Activated CD4-positive, CD25-positive, alpha-beta regulatory T cell treated with anti-CD3 and anti-CD28 coated beads, Interleukin-2, amount 50 U/mL, for 24 hours (primary cell): ENCODE measurements around the gene EIF3D.

Source experiments
- ATAC-seq, 2 donors: fragments of 150-1000 bp; cut with Tn5 transposase; one replicate each; pipeline ENCODE4 v1.10.0; 2021; ENCODE audit warnings: mild to moderate bottlenecking in 1 of 2, moderate library complexity in 1 of 2

The EIF3D gene

DNA sequence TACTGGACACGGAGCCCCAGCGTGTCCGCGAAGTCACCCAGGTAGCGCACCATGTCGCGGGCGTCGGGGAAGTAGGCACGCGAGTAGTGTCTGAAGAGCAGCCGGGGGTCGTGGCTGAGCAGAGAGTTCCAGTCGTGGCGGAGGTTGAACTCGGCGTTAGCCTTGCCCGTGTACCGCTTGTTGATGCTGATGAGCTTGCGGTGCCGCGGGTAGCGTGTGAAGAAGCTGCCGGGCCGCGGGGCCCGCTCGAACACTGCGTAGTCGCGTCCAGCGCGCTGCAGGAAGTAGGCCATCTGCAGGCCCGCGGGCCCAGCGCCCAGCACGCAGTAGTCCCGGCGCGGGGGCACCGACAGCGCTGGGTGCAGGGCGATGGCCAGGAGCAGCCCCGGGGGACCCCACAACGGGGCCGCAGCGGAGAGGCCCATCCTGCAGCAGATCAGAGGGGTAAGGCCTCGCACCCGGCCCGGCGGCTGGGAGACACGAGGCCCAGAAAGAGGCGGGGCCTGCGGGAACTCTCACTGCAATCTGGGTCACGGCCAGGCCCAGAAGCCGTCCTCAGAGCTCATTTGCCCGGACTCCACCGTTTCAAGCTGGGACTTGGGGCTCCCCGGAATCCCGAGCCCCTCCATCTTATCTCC, 22.8 kb downstream of the EIF3D start:
- no peak for ATAC-seq

- no peak for ATAC-seq
These were observed 30.9 kb downstream of the EIF3D start for GRCh38 chr22:36497910-36498665.

- ATAC-seq = peak; percentile 56 to 63
These were observed 35.3 kb downstream of the EIF3D start for GRCh38 chr22:36493690-36494110.

DNA sequence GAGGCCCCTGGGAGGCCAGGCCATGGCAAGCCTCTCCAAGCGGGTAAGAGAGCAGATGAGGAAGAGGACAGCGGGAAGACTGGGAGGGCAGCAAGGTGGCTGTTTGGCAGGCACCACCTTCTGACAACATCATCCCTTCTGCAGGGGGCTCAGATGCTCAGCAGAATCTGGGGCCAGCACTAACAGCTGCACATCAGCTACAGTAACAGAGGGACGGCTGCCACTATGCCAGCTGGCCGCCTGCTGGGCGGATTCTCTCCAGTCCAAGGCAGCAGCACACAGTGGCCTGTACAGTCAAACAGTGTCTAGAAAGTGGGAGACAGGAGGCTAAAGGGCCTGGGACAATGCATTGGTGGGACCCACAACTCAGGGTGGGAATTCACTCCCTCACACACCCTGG, 36.9 kb downstream of the EIF3D start:
- ATAC-seq = no peak

DNA sequence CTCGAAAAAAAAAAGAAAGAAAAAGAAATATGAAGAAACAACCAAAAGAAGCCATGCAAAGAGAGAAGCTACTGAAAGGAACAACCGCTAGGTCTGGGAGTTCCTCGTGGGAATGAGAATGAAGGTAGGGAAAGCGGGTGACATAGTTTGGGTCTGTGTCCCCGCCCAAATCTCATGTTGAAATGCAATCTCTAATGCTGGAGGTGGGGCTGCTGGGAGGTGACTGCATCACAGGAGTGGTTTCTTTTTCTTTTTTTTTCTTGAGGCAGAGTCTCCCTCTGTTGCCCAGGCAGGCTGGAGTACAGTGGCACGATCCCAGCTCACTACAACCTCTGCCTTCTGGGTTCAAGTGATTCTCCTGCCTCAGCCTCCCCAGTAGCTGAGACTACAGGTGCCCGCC, 37.8 kb downstream of the EIF3D start:
- no peak for ATAC-seq

DNA sequence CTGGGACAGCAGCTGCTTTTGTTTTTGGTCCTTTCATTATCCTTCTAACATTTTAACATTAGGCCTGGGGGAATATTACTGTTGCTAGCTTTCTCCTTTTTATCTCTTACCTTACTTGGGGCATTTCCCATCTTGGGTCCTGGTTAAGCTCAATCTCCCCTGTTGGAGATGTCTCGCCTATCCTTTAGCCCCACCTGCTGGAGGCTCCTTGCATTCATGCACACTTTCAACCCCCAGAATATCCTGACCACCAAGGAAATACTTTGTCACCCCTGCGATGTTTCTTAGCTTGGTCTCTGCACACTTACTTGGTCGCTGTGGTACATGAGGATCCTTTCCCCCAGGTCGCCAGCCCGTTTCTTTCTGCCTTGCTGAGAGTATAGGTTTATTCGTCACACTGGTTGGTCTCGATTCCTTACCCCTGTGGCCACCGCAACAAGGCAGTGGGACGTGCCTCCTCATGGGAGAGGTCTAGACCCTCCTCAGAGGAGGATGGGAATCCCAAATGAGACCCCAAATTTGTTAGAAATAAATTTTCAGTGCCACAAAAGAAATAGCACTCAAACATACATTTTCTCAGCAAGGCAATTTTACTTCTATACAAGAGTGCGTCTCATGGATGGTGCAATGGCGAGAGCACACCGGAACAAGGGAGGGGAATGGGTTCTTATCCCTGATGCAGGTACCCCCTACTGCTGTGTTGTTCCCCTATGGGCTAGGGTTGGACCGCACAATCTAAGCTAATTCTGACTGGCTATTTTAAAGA, 42.2 kb downstream of the EIF3D start:
- no peak for ATAC-seq

- peak; percentile 91 for ATAC-seq
These were observed 47.4 kb downstream of the EIF3D start, which contains the start of gene TXN2 for GRCh38 chr22:36481393-36482168. TXN2 (minus strand) TSS chr22:36481640; CDS start chr22:36480837, 803 bp downstream.

DNA sequence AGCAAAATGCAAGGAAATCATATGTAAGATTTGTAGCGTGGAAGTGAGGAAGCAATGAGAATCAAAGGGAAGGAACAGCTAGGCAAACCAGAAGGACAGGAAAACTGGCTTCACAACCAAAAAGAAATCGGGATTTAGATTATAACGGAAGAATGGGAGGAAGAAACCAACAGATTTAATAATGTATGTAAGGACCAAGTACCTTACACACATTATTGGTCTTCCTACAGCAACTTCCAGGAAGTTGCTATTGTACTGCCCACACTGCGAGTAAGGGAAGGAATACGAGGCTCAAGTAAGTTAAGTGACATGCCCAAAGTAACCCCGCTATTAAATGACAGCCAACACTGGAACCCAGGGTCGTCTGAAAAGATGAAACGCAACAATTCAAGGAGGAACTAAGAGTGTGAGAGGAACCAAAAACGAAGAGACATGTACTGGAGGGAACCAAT, 48.0 kb downstream of the EIF3D start:
- ATAC-seq = no peak

- ATAC-seq = no peak
These were observed 50.0 kb downstream of the EIF3D start for GRCh38 chr22:36478966-36479365.

DNA sequence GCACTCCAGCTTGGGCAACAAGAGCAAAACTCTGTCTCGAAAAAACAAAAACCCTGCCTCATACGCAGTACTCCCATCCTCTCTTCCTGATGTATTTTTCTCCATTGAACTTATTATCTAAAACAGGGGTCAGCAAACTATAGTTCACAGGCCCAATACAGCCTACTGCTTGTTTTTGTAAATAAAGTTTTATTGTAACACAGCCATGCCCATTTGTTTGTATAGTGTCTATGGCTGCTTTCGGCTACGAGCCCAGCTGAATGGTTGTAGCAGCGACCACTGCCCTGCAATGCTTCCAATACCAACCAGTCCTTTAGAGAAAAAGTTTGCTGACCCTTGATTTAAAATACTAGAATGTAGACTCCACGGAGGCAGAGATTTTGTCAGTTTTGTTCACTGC, 53.6 kb downstream of the EIF3D start:
- no peak for ATAC-seq

- ATAC-seq = no peak
These were observed 56.3 kb downstream of the EIF3D start for GRCh38 chr22:36472689-36473088.

DNA sequence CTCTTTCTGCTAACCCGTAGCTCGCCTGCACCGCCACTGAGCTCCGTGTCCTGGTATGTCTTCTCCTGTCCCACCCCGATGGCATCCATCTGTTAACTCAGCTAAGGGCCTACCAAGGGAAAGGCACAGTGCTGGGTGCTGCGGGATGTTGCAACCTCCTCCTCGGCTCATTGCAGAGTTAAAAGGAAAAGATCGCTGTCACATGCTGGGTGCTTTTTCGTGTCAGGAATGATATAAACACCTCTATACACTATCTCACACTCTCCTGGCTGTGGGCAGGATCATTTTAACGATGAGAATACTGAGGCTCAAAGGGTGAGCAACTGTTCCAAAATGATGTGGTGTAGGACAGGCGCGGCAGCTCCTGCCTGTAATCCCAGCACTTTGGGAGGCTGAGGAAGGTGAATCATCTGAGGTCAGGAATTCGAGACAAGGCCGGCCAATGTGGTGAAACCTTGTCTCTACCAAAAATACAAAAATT, 57.6 kb downstream of the EIF3D start:
- no peak for ATAC-seq

GRCh38 chr22:36470994-36471331, 58.0 kb downstream of the EIF3D start:
- no peak for ATAC-seq

GRCh38 chr22:36470162-36470993, 58.6 kb downstream of the EIF3D start:
- peak; percentile 93 to 94 for ATAC-seq

- no peak for ATAC-seq
These were observed 59.8 kb downstream of the EIF3D start for GRCh38 chr22:36469094-36469710.

GRCh38 chr22:36467946-36468345, 61.0 kb downstream of the EIF3D start:
- no peak for ATAC-seq

- ATAC-seq = no peak
These were observed 61.7 kb downstream of the EIF3D start for GRCh38 chr22:36467042-36467810.

GRCh38 chr22:36466258-36466657, 62.7 kb downstream of the EIF3D start:
- ATAC-seq = no peak

DNA sequence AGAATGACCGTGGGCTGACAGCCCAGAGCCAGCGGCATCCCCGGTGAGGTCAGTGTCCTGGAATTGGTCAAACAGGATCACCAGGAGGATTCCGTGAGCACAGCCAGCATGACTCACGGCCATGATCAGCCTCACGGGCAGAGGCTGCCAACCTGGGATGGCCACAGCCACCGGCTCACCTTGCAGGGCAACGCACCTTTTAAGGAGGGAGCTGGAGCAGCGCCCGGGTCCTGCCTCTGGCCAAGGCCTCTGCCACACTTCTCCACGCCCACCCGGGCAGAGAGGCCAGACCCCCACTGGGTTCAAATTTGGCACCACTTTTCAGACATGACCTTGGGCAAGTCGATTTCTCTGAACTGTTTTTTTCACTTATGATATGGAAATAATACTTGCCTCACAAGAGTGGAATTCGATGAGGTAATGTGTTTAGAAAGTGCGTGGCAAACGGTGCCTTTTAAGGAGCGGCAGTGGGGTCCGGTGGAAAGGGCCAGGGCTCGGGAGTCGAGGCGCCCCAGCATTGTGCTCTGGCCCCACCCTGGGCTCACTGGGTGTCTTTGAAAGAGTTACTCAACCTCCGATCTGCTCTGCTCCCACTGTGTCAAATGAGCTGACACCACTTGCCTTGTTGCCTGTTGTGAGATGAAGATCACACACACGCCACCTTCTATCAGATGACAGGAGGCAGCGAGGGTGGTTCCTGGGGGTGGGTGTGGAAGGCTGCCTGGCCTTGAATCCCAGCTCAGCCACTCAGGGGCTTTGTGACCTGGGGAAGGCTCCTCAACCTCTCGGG, 63.5 kb downstream of the EIF3D start:
- ATAC-seq = no peak
